ENCODE measurements around the gene DEPP1.

The DEPP1 gene

GRCh38 chr10:44955413-44956070 is 23.1 kb downstream of the DEPP1 start:
- H3K27ac ChIP-seq: no peak overlapping the region
- no peak for TF ChIP-seq CTCF (IDR thresholded peaks at IDR 0.05)
- no peak for TF ChIP-seq ZFX (IDR thresholded peaks at IDR 0.05; ENCODE audit: borderline replicate concordance)

GRCh38 chr10:44954962-44955361 is 23.6 kb downstream of the DEPP1 start:
- H3K27ac ChIP-seq: no peak overlapping the region
- TF ChIP-seq CTCF (IDR thresholded peaks at IDR 0.05) (no peak), ZFX (IDR thresholded peaks at IDR 0.05; ENCODE audit: borderline replicate concordance) (no peak)

GRCh38 chr10:44954042-44954441 is 24.6 kb downstream of the DEPP1 start:
- H3K27ac ChIP-seq: no peak overlapping the region
- no peak for TF ChIP-seq CTCF (IDR thresholded peaks at IDR 0.05)

- H3K27ac ChIP-seq: no peak overlapping the region
- TF ChIP-seq ZFX (IDR thresholded peaks at IDR 0.05; ENCODE audit: borderline replicate concordance) (no peak), CTCF (IDR thresholded peaks at IDR 0.05) (no peak)
Observed at GRCh38 chr10:44952779-44953231, 25.8 kb downstream of the DEPP1 start.

GRCh38 chr10:44951576-44952226 is 26.9 kb downstream of the DEPP1 start:
- TF ChIP-seq ZFX (IDR thresholded peaks at IDR 0.05; ENCODE audit: borderline replicate concordance): no peak
- no peak for TF ChIP-seq CTCF (IDR thresholded peaks at IDR 0.05)

GRCh38 chr10:44950326-44951225 is 28.0 kb downstream of the DEPP1 start:
- TF ChIP-seq CTCF (IDR thresholded peaks at IDR 0.05): no peak
- no peak for TF ChIP-seq ZFX (IDR thresholded peaks at IDR 0.05; ENCODE audit: borderline replicate concordance)
- no peak overlapping the region for H3K27ac ChIP-seq

More at GRCh38 chr10:44951576-44952226, 26.9 kb downstream of the DEPP1 start:
- no peak overlapping the region for H3K27ac ChIP-seq

All from 22Rv1 (cell line).